GM12878 (cell line): Measurements from ENCODE around the gene ABHD14A. TPM values are rescaled to one million over a fixed set of nuclear protein-coding genes. Genes with fewer than 3 reads are reported as not detected.

Source experiments
- ATF2 ChIP-seq: IDR thresholded peaks from 2 replicates; pipeline ENCODE4 v1.6.1; 2012; ENCODE audit warnings: low read length, inconsistent platforms
- ATF3 ChIP-seq: IDR thresholded peaks from 2 replicates; pipeline ENCODE4 v1.6.1; 2011; ENCODE audit warnings: low read depth, mild to moderate bottlenecking, low read length, moderate library complexity, borderline replicate concordance; ENCODE audit errors: extremely low read depth
- BCL11A ChIP-seq: IDR thresholded peaks from 2 replicates; pipeline ENCODE4 v1.6.1; 2011; ENCODE audit warnings: low read depth, low read length
- BMI1 ChIP-seq: fragments of 450-650 bp; IDR thresholded peaks from 2 replicates; pipeline ENCODE4 v1.6.1; 2016; ENCODE audit warnings: mild to moderate bottlenecking, moderate library complexity, borderline replicate concordance
- CBFB ChIP-seq: IDR thresholded peaks from 2 replicates; pipeline ENCODE4 v1.6.1; 2016; ENCODE audit warnings: antibody characterized with exemption, low read depth
- CBX5 ChIP-seq: sonication (generic); IDR thresholded peaks from 2 replicates; pipeline ENCODE4 v1.6.1; 2016; ENCODE audit warnings: low read depth, moderate library complexity, mild to moderate bottlenecking, inconsistent platforms
- E2F8 ChIP-seq: fragments of 450-650 bp; IDR thresholded peaks from 2 replicates; pipeline ENCODE4 v1.6.1; 2018; ENCODE audit warnings: mild to moderate bottlenecking, low read depth, moderate library complexity; ENCODE audit not compliant: partially characterized antibody
- ETV6 ChIP-seq, 2 experiments: fragments of 450-650 bp in 1 of 2; IDR thresholded peaks in 1 of 2; conservative IDR thresholded peaks in 1 of 2; 2 replicates each; pipeline ENCODE4 v1.6.1; 2014; ENCODE audit warnings: antibody characterized with exemption in 1 of 2, borderline replicate concordance in 1 of 2, low read depth in 1 of 2, mild to moderate bottlenecking in 1 of 2, moderate library complexity in 1 of 2
- JUNB ChIP-seq: IDR thresholded peaks from 2 replicates; pipeline ENCODE4 v1.6.1; 2016; ENCODE audit warnings: antibody characterized with exemption, mild to moderate bottlenecking
- MEF2B ChIP-seq: fragments of 450-650 bp; IDR thresholded peaks from 2 replicates; pipeline ENCODE4 v1.6.1; 2018; ENCODE audit warnings: mild to moderate bottlenecking, moderate library complexity; ENCODE audit not compliant: partially characterized antibody, poor library complexity, severe bottlenecking
- MLLT1 ChIP-seq: fragments of 450-650 bp; IDR thresholded peaks from 2 replicates; pipeline ENCODE4 v1.6.1; 2016; ENCODE audit warnings: mild to moderate bottlenecking
- MTA3 ChIP-seq: IDR thresholded peaks from 2 replicates; pipeline ENCODE4 v1.6.1; 2012; ENCODE audit warnings: low read length, inconsistent platforms, borderline replicate concordance
- NBN ChIP-seq: fragments of 450-650 bp; IDR thresholded peaks from 2 replicates; pipeline ENCODE4 v1.6.1; 2016
- POU2F2 ChIP-seq: IDR thresholded peaks from 3 replicates; pipeline ENCODE4 v1.6.1; 2011; ENCODE audit warnings: low read depth, mild to moderate bottlenecking, low read length, borderline replicate concordance
- SMAD5 ChIP-seq: IDR thresholded peaks from 2 replicates; pipeline ENCODE4 v1.6.1; 2016; ENCODE audit warnings: antibody characterized with exemption, low read depth
- SMARCA5 ChIP-seq: fragments of 450-650 bp; IDR thresholded peaks from 2 replicates; pipeline ENCODE4 v1.6.1; 2017; ENCODE audit warnings: mild to moderate bottlenecking
- SREBF1 ChIP-seq: IDR thresholded peaks from 2 replicates; pipeline ENCODE4 v1.6.1; 2012; ENCODE audit warnings: mild to moderate bottlenecking, low read length
- polyA plus RNA-seq, 11 experiments: library from polyadenylated mRNA; depleted of rRNA in 4 of 11; unstranded in 6 of 11; stranded (reverse) in 5 of 11; fragments of >200 nt; fragmentation: Nextera tagmentation in 4 of 11; fragmentation: Illumina TruSeq in 1 of 11; extraction: Ambion mirVana in 4 of 11; extraction: Trizol in 1 of 11; gene quantifications; 1 replicate in 1 of 11; 2 replicates in 10 of 11; pipeline versions ENCODE4 v1.2.1 to v1.2.3, GENCODE V29; 2011 to 2016; ENCODE audit warnings: inconsistent platforms in 2 of 11, missing spikeins in 2 of 11, low read depth in 1 of 11
- total RNA-seq, 4 experiments: library from RNA; depleted of rRNA in 3 of 4; stranded (reverse); fragments of >200 nt in 3 of 4; fragmentation: Illumina TruSeq in 1 of 4; extraction: Trizol in 1 of 4; gene quantifications; 2 replicates each; pipeline versions ENCODE4 v1.2.1 to v1.2.3, GENCODE V29; 2013 to 2021

Gene ABHD14A
- total and polyA plus RNA-seq, 10 of the 15 experiments (the other 5 are each of a cell fraction or from before 2014, with no cell fraction given), result 1.2 to 27.0 (median 7.9) TPM

GRCh38 chr3:52013802-52014598 is 39.1 kb downstream of the ABHD14A start (continued):
- TF ChIP-seq ETV6 (conservative IDR thresholded peaks at IDR 0.05 in 1 of 2, IDR thresholded peaks at IDR 0.05 in 1 of 2; ENCODE audit: borderline replicate concordance in 1 of 2, low read depth in 1 of 2) (no peak), JUNB (no peak), BCL11A (no peak), CBX5 (no peak), ATF3 (no peak), BMI1 (no peak), MEF2B (no peak), NBN (no peak), CBFB (no peak), MTA3 (no peak), ATF2 (no peak), SREBF1 (no peak), SMAD5 (no peak), MLLT1 (no peak), SMARCA5 (no peak), E2F8 (no peak), POU2F2 (no peak)
